T-helper 9 cell (primary cell): Measurements from ENCODE around the gene PLAC1.

Experiments used
- DNase-seq: peaks from one replicate; pipeline ENCODE4 v3.0.0-alpha.2; 2020

The PLAC1 gene

GRCh38 chrX:134572816-134573682 lies 85.2 kb downstream of the PLAC1 start:
- DNase-seq: no peak

GRCh38 chrX:134571796-134572195 lies 86.5 kb downstream of the PLAC1 start:
- DNase-seq: no peak

- DNase-seq: no peak
These were observed 87.4 kb downstream of the PLAC1 start for GRCh38 chrX:134570899-134571298.

GRCh38 chrX:134570509-134570846 lies 87.8 kb downstream of the PLAC1 start:
- DNase-seq: no peak

- no peak for DNase-seq
These were observed 89.0 kb downstream of the PLAC1 start for GRCh38 chrX:134569306-134569705.

GRCh38 chrX:134568285-134569016 lies 89.8 kb downstream of the PLAC1 start:
- DNase-seq: no peak

- no peak for DNase-seq
These were observed 91.8 kb downstream of the PLAC1 start for GRCh38 chrX:134566506-134566905.

- no peak for DNase-seq
These were observed 96.3 kb downstream of the PLAC1 start for GRCh38 chrX:134562002-134562401.

GRCh38 chrX:134558133-134558532 lies 100.1 kb downstream of the PLAC1 start:
- no peak for DNase-seq

GRCh38 chrX:134554291-134554690 lies 104.0 kb downstream of the PLAC1 start:
- DNase-seq: no peak

GRCh38 chrX:134552351-134552750 lies 105.9 kb downstream of the PLAC1 start:
- DNase-seq: no peak

- no peak for DNase-seq
These were observed 106.8 kb downstream of the PLAC1 start for GRCh38 chrX:134551376-134552048.

- no peak for DNase-seq
These were observed 109.7 kb downstream of the PLAC1 start for GRCh38 chrX:134548257-134549201.

- no peak for DNase-seq
These were observed 111.1 kb downstream of the PLAC1 start for GRCh38 chrX:134547047-134547679.

GRCh38 chrX:134546187-134546586 lies 112.1 kb downstream of the PLAC1 start:
- DNase-seq: no peak

GRCh38 chrX:134545510-134545909 lies 112.8 kb downstream of the PLAC1 start:
- no peak for DNase-seq

- DNase-seq: no peak
These were observed 113.6 kb downstream of the PLAC1 start for GRCh38 chrX:134544513-134545151.

- DNase-seq: no peak
These were observed 114.1 kb downstream of the PLAC1 start for GRCh38 chrX:134544135-134544512.

GRCh38 chrX:134543288-134543687 lies 115.0 kb downstream of the PLAC1 start:
- DNase-seq: no peak

GRCh38 chrX:134542485-134542884 lies 115.8 kb downstream of the PLAC1 start:
- no peak for DNase-seq

GRCh38 chrX:134541906-134542305 lies 116.4 kb downstream of the PLAC1 start:
- no peak for DNase-seq
